ENCODE data around the gene FSHB. TPM values are rescaled to one million over a fixed set of nuclear protein-coding genes. Genes with fewer than 3 reads are reported as not detected.
A peak's percentile ranks its signal among the peaks of the same experiment; 100 is the strongest.
"Not testable (repeated sequence)": the region's sequence is repeated elsewhere in the genome, so short reads cannot be mapped to it uniquely, and the experiment has no call there.

FSHB gene
- not detected in 2 replicates for total RNA-seq (2014; rRNA removed; shearing (Covaris generic))

DNA sequence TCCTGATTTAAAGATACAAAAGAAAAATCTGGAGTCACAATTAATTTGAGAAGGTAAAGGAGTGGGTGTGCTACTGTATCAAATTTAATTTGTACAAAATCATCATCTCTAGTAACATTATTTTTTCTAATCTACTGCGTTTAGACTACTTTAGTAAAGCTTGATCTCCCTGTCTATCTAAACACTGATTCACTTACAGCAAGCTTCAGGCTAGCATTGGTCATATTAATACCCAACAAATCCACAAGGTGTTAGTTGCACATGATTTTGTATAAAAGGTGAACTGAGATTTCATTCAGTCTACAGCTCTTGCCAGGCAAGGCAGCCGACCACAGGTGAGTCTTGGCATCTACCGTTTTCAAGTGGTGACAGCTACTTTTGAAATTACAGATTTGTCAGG, at the start of gene FSHB:
Gene FSHB, plus strand, starts transcription at position 301 of the 400 bp plus-strand sequence. CDS start 889 bp downstream, outside the sequence.
- no peak for DNase-seq (ENCODE audit: low read depth)

DNA sequence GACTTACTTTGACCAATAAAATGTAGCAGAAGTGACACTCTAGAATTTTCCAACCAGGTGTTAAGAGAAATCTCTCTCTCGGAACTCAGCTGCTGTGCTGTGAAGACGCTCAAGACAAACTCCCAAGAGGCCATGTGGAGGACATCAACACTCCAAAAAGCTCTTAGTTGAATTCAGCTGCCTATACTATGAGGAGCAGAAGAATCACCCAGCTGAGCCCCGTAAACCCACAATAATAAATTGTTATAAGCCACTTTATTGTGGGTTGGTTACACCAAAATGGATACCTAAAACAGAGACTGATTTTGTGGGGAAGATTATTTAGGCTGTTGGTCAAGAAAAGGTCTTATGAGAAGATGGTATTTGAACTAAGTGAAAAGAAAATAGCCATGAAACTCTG, 44.1 kb upstream of the FSHB start:
- no peak for DNase-seq (ENCODE audit: low read depth)

- no peak for DNase-seq (ENCODE audit: low read depth)
Measured at GRCh38 chr11:30192620-30193019, 38.2 kb upstream of the FSHB start.

GRCh38 chr11:30196400-30197206, 34.2 kb upstream of the FSHB start:
- DNase-seq (ENCODE audit: low read depth), result peak; percentile 6

- DNase-seq (ENCODE audit: low read depth), result no peak
Measured at GRCh38 chr11:30197869-30198268, 32.9 kb upstream of the FSHB start.

DNA sequence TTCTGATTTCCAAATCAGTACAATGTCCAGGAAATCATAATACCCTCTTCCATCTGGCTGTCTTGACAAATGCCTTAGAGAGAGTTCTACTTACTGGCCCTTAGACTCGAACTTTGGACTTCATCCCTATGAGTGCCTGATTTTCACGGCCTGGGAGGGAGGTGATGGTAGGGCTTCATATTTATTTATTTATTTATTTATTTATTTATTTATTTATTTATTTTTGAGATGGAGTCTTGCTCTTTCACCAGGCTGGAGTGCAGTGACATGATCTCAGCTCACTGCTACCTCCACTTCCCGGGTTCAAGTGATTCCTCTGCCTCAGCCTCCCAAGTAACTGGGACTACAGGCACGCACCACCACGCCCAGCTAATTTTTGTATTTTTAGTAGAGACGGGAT, 27.8 kb upstream of the FSHB start:
- DNase-seq (ENCODE audit: low read depth), result not testable (repeated sequence)

- DNase-seq (ENCODE audit: low read depth), result no peak
Measured at GRCh38 chr11:30203850-30204249, 27.0 kb upstream of the FSHB start.

- DNase-seq (ENCODE audit: low read depth), result no peak
Measured at GRCh38 chr11:30206249-30206996, 24.4 kb upstream of the FSHB start.

DNA sequence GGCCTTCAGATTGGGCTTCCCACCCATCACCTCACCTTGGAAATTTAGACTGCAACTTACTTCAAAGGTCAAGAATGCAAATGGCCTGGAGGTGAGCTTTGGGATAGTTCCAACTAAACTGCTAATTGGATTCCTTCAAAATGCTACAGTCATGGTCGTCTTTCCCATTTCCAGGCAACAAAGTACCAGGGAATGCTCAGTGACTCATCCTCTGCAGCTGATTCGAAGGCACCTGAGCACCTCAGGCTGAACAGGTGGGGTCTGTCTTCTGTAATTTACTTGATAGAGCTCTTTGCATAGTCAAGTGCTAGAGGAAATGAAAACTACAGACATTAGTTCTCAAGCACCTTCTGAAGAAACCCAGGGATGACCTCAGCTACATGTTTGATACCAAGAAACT, 20.5 kb upstream of the FSHB start:
- no peak for DNase-seq (ENCODE audit: low read depth)

DNA sequence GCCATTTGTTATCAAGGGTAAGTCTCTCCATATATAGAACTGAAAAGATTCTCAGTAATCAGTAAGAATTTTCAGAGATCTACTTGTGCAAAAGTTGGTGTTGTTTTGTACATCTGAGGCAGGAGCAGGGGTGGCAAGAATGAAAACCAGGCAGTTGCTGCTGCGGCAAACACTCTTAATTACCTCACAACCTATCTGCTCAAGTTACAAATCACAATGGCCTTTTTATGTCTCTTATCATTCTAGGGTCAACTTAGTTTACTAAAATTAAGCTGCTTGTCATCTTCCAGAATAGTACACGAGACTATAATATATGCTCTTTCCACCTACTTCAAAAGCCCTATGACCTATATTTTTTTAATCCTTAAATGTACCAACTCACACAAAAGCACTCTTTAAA, 14.3 kb upstream of the FSHB start:
- no peak for DNase-seq (ENCODE audit: low read depth)

- DNase-seq (ENCODE audit: low read depth), result no peak
Measured at GRCh38 chr11:30218278-30218677, 12.5 kb upstream of the FSHB start.

GRCh38 chr11:30225642-30226041, 5.2 kb upstream of the FSHB start:
- no peak for DNase-seq (ENCODE audit: low read depth)

GRCh38 chr11:30228323-30228884, 2.4 kb upstream of the FSHB start:
- no peak for DNase-seq (ENCODE audit: low read depth)

- DNase-seq (ENCODE audit: low read depth), result no peak
Measured at GRCh38 chr11:30239025-30239424, 8.2 kb downstream of the FSHB start.

DNA sequence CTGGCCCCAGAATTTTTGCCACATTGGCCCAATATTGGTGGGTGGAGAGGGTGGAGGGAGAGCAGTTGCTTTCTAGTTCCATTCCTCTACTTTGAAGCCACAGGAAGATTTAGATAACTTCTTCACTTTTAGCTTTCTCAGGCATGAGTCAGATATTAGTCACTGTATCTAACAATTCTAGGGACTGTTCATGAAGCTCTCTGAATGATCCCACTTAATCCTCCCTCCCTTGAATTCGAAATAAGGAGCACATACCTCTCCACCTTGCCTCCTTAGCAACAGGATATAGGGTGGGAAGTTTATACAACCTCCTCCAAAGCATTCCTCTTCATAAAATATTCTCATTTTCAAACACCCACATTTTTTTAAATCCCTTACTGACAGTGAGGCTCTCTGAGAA, 13.5 kb downstream of the FSHB start:
- DNase-seq (ENCODE audit: low read depth), result peak; percentile 24

DNA sequence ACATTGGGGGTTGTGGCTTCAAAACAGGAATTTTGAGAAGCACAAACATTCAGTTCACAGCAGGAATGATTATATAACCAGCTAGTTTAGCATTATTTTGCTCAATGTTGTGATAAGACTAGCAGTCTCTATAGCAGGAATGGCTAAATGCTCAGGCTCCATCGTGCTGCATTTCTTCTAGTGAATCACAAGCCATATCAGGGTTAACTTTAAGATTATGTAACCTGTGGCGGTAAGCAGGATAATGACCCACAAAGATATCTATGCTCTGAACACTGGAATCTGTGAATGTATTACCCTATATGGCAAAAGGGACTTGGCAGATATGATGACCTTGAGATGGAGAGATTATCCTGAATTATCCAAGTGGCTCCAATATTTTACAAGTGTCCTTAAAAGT, 14.8 kb downstream of the FSHB start:
- DNase-seq (ENCODE audit: low read depth), result no peak

DNA sequence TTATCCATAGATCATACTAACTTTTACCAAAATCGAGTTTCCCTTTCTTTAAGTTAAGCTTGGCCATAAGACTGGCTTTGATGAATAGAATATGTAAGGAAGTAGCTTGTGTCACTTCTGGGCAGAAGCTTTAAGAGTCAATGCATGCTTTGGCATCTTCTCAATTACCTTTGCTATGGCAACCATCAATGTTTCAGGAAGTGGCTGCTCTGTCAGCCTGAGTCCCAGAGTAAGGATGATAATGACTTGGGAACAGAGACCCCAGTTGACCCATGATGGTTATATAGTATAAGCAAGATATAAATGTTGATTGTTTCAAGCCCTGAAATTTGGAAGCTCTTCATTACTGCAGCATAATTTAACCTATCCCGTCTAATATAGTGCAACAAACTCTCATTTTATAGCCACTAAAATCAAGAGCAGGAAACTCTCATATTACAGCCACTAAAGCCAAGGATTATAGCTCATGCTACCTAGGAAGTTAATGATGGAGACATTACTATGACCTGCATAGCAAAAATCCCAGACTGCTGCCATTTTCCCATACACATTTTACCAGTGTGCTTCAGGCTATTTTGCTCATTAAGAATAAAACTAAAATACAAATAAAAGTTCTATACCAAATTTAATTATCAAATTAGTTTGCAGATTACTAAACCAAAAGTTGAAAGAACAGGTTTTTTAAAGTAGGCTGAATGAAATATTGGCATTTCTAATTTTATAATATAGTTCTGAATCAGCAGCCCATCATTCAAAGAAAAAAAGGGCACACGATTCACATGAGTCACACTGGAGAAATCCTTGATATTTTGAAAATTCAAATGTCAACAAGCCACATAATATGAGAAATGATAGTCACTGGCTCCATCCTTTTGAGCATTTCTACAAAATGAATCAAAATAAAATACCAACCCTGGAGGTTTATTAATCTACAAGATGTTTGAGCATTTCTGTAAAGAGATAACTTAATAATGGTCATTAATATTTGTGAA, 23.8 kb downstream of the FSHB start:
- DNase-seq (ENCODE audit: low read depth), result peak; percentile 1

- DNase-seq (ENCODE audit: low read depth), result no peak
Measured at GRCh38 chr11:30255637-30256036, 24.8 kb downstream of the FSHB start.

- no peak for DNase-seq (ENCODE audit: low read depth)
Measured at GRCh38 chr11:30257058-30257457, 26.2 kb downstream of the FSHB start.

DNA sequence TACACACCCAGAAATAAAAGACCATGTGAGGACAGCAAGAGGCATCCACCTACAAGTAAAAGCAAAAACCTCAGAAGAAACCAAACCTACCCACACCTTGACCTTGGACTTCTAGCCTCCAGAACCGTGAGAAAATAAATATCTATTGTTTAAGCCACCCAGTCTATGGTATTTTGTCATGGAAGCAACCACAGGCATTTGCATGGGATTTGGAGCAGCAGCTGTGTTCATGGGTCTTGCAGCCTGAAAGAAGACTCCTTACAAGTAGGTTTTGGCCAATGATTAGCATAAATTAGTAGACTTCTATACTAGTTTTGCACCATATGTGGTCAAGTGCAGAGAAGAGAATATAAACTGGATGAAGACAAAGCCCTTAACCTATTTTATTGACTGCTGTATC, 27.9 kb downstream of the FSHB start:
- DNase-seq (ENCODE audit: low read depth), result no peak

- DNase-seq (ENCODE audit: low read depth), result no peak
Measured at GRCh38 chr11:30260813-30261212, 30.0 kb downstream of the FSHB start.

- DNase-seq (ENCODE audit: low read depth), result no peak
Measured at GRCh38 chr11:30261821-30262220, 31.0 kb downstream of the FSHB start.
